DMS153 (cell line): ENCODE data around the gene GCC2.
A peak's percentile ranks its signal among the peaks of the same experiment; 100 is the strongest.
"Not testable (repeated sequence)": the region's sequence is repeated elsewhere in the genome, so short reads cannot be mapped to it uniquely, and the experiment has no call there.

Experiments used
- DNase-seq: peaks from one replicate; lab custom pipeline; 2025; lab: John Stamatoyannopoulos, UW

Gene GCC2

GRCh38 chr2:108448678-108449409, at the start of gene GCC2:
TSS of gene GCC2 (plus strand) at chr2:108449206. CDS start at chr2:108449275, 69 bp downstream.
- DNase-seq: peak; percentile 85

- DNase-seq: no peak
Measured at GRCh38 chr2:108399479-108399878, 49.5 kb upstream of the GCC2 start.

- DNase-seq: no peak
Measured at GRCh38 chr2:108401800-108402199, 47.2 kb upstream of the GCC2 start.

GRCh38 chr2:108403494-108403893, 45.5 kb upstream of the GCC2 start:
- DNase-seq: no peak

GRCh38 chr2:108404784-108405397, 44.1 kb upstream of the GCC2 start:
- peak; percentile 52 for DNase-seq

- DNase-seq: no peak
Measured at GRCh38 chr2:108407864-108408729, 40.9 kb upstream of the GCC2 start.

GRCh38 chr2:108409768-108410167, 39.2 kb upstream of the GCC2 start:
- DNase-seq: no peak

- DNase-seq: no peak
Measured at GRCh38 chr2:108412995-108413710, 35.9 kb upstream of the GCC2 start.

- no peak for DNase-seq
Measured at GRCh38 chr2:108413711-108414095, 35.3 kb upstream of the GCC2 start.

GRCh38 chr2:108414256-108414876, 34.6 kb upstream of the GCC2 start:
- no peak for DNase-seq

GRCh38 chr2:108414945-108415344, 34.1 kb upstream of the GCC2 start:
- DNase-seq: no peak

- no peak for DNase-seq
Measured at GRCh38 chr2:108417254-108417653, 31.8 kb upstream of the GCC2 start.

GRCh38 chr2:108418416-108418815, 30.6 kb upstream of the GCC2 start:
- no peak for DNase-seq

GRCh38 chr2:108423067-108423466, 25.9 kb upstream of the GCC2 start:
- DNase-seq: no peak

GRCh38 chr2:108423502-108424251, 25.3 kb upstream of the GCC2 start:
- DNase-seq: no peak

- no peak for DNase-seq
Measured at GRCh38 chr2:108428286-108429009, 20.6 kb upstream of the GCC2 start.

GRCh38 chr2:108435578-108435977, 13.4 kb upstream of the GCC2 start:
- not testable (repeated sequence) for DNase-seq

GRCh38 chr2:108436976-108437375, 12.0 kb upstream of the GCC2 start:
- DNase-seq: no peak

- no peak for DNase-seq
Measured at GRCh38 chr2:108441712-108442111, 7.3 kb upstream of the GCC2 start.
